H1 (cell line): ENCODE data around the gene SND1. TPM values are rescaled to one million over a fixed set of nuclear protein-coding genes. Genes with fewer than 3 reads are reported as not detected.

ENCODE experiments used
- BRCA1 ChIP-seq: IDR thresholded peaks from 2 replicates; pipeline ENCODE4 v1.6.1; 2012; ENCODE audit warnings: low read depth, low read length, improper control_type of control experiment
- polyA plus RNA-seq, 7 experiments: library from polyadenylated mRNA; depleted of rRNA in 3 of 7; stranded (reverse) in 5 of 7; unstranded in 2 of 7; fragments of >200 nt in 5 of 7; fragments of 200-250 nt in 2 of 7; gene quantifications; 1 replicate in 5 of 7; 2 replicates in 1 of 7; 4 replicates in 1 of 7; pipeline versions ENCODE4 v1.2.1 to v1.2.3, GENCODE V29; 2011 to 2013; ENCODE audit warnings: missing spikeins in 2 of 7, mixed read lengths in 2 of 7
- total RNA-seq: library from RNA; stranded (reverse); fragmentation: NEBNext Ultra II Directional; extraction: Animal tissue kit (Norgen Biotek cat#: 25700); gene quantifications from 2 replicates; pipeline ENCODE4 v1.2.1, GENCODE V29; 2021

The SND1 gene
- total and polyA plus RNA-seq, 2 of the 8 experiments (the other 6 are each of a cell fraction or from before 2014, with no cell fraction given): 122 to 290 TPM

DNA sequence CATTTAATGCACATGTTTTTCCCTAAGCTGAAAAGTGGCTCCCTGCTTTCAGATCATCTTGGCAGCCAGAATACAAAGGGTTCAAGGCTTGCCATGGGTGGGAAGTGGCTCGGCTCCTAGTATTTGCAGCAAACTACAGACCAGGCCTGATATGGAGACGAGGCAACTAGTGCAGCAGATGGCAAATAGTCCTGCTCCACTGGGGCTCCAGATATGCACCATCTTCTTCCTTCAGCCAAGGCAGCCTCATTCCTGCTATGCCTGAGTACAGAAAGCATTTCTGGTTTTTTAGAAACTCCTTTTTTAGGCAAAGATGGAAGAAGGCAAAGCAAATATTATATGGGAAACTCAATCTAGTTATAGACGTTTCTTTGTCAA, 355.3 kb downstream of the SND1 start (continued):
- no peak for TF ChIP-seq BRCA1
